Hepatocyte (in vitro differentiated cells): Measurements from ENCODE around the gene FAM124A. TPM values are rescaled to one million over a fixed set of nuclear protein-coding genes. Genes with fewer than 3 reads are reported as not detected.
A peak's percentile ranks its signal among the peaks of the same experiment; 100 is the strongest.

ENCODE experiments used
- DNase-seq: peaks from one replicate; pipeline ENCODE4 v3.0.0-alpha.2; 2016; ENCODE audit warnings: low spot score
- H2AFZ ChIP-seq: fragments of 200-600 bp; sonication (generic); 2 replicates; pipeline ENCODE4 v1.6.0; 2016; ENCODE audit warnings: antibody characterized with exemption, mild to moderate bottlenecking
- H3K27ac ChIP-seq: fragments of 200-600 bp; sonication (generic); 2 replicates; pipeline ENCODE4 v1.5.1; 2016; ENCODE audit warnings: mild to moderate bottlenecking
- H3K27me3 ChIP-seq: fragments of 200-600 bp; sonication (generic); 2 replicates; pipeline ENCODE4 v1.6.1; 2016
- H3K36me3 ChIP-seq: fragments of 200-600 bp; sonication (generic); replicated peaks from 2 replicates; pipeline ENCODE4 v1.5.1; 2016; ENCODE audit warnings: low read depth; ENCODE audit not compliant: insufficient read depth
- H3K4me1 ChIP-seq: fragments of 200-600 bp; sonication (generic); 2 replicates; pipeline ENCODE4 v1.5.1; 2016; ENCODE audit warnings: mild to moderate bottlenecking, moderate library complexity; ENCODE audit not compliant: insufficient read depth
- H3K4me2 ChIP-seq: fragments of 200-600 bp; sonication (generic); 2 replicates; pipeline ENCODE4 v1.6.0; 2016
- H3K4me3 ChIP-seq: fragments of 200-600 bp; sonication (generic); 2 replicates; pipeline ENCODE4 v1.5.1; 2016; ENCODE audit warnings: mild to moderate bottlenecking
- H3K79me2 ChIP-seq: fragments of 200-600 bp; sonication (generic); 2 replicates; pipeline ENCODE4 v1.6.0; 2017; ENCODE audit warnings: mild to moderate bottlenecking
- H3K9me2 ChIP-seq: fragments of 200-600 bp; sonication (generic); replicated peaks from 2 replicates; pipeline ENCODE4 v1.6.0; 2017; ENCODE audit warnings: mild to moderate bottlenecking; ENCODE audit not compliant: insufficient read depth
- H3K9me3 ChIP-seq: fragments of 200-600 bp; sonication (generic); 2 replicates; pipeline ENCODE4 v1.5.1; 2016; ENCODE audit warnings: low read depth, mild to moderate bottlenecking
- H4K20me1 ChIP-seq: fragments of 200-600 bp; sonication (generic); 2 replicates; pipeline ENCODE4 v1.6.0; 2016; ENCODE audit warnings: mild to moderate bottlenecking; ENCODE audit not compliant: insufficient read depth, poor library complexity, severe bottlenecking
- CTCF ChIP-seq: fragments of 200-600 bp; sonication (generic); IDR thresholded peaks from 2 replicates; pipeline ENCODE4 v1.5.1; 2016; ENCODE audit warnings: antibody characterized with exemption, mild to moderate bottlenecking; ENCODE audit not compliant: poor library complexity
- EZH2 ChIP-seq: fragments of 200-600 bp; sonication (generic); IDR thresholded peaks from 2 replicates; pipeline ENCODE4 v1.6.1; 2016; ENCODE audit warnings: antibody characterized with exemption, mild to moderate bottlenecking, borderline replicate concordance
- EZH2phosphoT487 ChIP-seq: fragments of 200-600 bp; sonication (generic); IDR thresholded peaks from one replicate; pipeline ENCODE4 v1.6.1; 2018; ENCODE audit warnings: antibody characterized with exemption, mild to moderate bottlenecking, low read depth, moderate library complexity; ENCODE audit not compliant: unreplicated experiment, severe bottlenecking
- WGBS: methylation state at CpG from one replicate; pipeline ENCODE4 v1.1.6; 2016; ENCODE audit warnings: low lambda C conversion rate; ENCODE audit errors: missing lambda C conversion rate; 5-methylcytosine and 5-hydroxymethylcytosine counted together
- polyA plus RNA-seq: library from polyadenylated mRNA; unstranded; fragments of >200 nt; fragmentation: Nextera tagmentation; extraction: Ambion mirVana; gene quantifications from 2 replicates; pipeline ENCODE4 v1.2.1, GENCODE V29; 2016
- total RNA-seq: library from RNA; depleted of rRNA; stranded (reverse); fragments of >200 nt; gene quantifications from 2 replicates; pipeline ENCODE4 v1.2.3, GENCODE V29; 2014

FAM124A gene
- total and polyA plus RNA-seq, 2 experiments from 2014 or later, result 0.60 to 1.7 TPM

- Histone ChIP-seq H3K4me3 (peak overlapping the region; percentile 90), H3K79me2 (no peaks in the 10 kb centered on the region), H3K27me3 (peaks cover 77% of the 10 kb centered on the region), H3K4me1 (no peaks in the 10 kb centered on the region), H3K4me2 (peak overlapping the region; percentile 99), H3K9me3 (no peaks in the 10 kb centered on the region), H3K36me3 (no peaks in the 10 kb centered on the region), H3K9me2 (no peaks in the 10 kb centered on the region), H2AFZ (peak overlapping the region; percentile 76), H3K27ac (no peak overlapping the region), H4K20me1 (no peaks in the 10 kb centered on the region)
- no peak for TF ChIP-seq CTCF
- no peak for TF ChIP-seq EZH2phosphoT487
- no peak for TF ChIP-seq EZH2
- WGBS, result 4% methylated on average over 29 of the region's 34 CpGs
- peak; percentile 18 for DNase-seq
Observed at GRCh38 chr13:51222686-51223559, 725 bp downstream of the FAM124A start.

GRCh38 chr13:51223560-51224270 is 1.5 kb downstream of the FAM124A start:
- Histone ChIP-seq H3K4me2 (peak overlapping the region; percentile 99), H3K9me3 (no peaks in the 10 kb centered on the region), H3K4me3 (no peak overlapping the region), H3K27me3 (peaks cover 84% of the 10 kb centered on the region), H3K9me2 (no peaks in the 10 kb centered on the region), H3K36me3 (no peaks in the 10 kb centered on the region), H3K27ac (no peak overlapping the region), H3K79me2 (no peaks in the 10 kb centered on the region), H2AFZ (no peak overlapping the region), H3K4me1 (no peaks in the 10 kb centered on the region), H4K20me1 (no peaks in the 10 kb centered on the region)
- no peak for DNase-seq
- 50% methylated on average over 13 of the region's 13 CpGs for WGBS
- TF ChIP-seq EZH2 (no peak), CTCF (no peak), EZH2phosphoT487 (no peak)

- peaks cover 88% of the 10 kb centered on the region for H3K27me3 ChIP-seq
- TF ChIP-seq CTCF, result no peak
- TF ChIP-seq EZH2phosphoT487, result no peak
- no peak for TF ChIP-seq EZH2
Observed at GRCh38 chr13:51225029-51225428, 2.8 kb downstream of the FAM124A start.

More at GRCh38 chr13:51225029-51225428, 2.8 kb downstream of the FAM124A start:
- H3K79me2 ChIP-seq, result no peaks in the 10 kb centered on the region
- no peaks in the 10 kb centered on the region for H3K4me1 ChIP-seq
- H3K4me3 ChIP-seq, result no peak overlapping the region
- no peak overlapping the region for H3K4me2 ChIP-seq
- H3K27ac ChIP-seq, result no peak overlapping the region
- DNase-seq, result no peak
- H3K9me2 ChIP-seq, result no peaks in the 10 kb centered on the region
- no peaks in the 10 kb centered on the region for H4K20me1 ChIP-seq
- H3K36me3 ChIP-seq, result no peaks in the 10 kb centered on the region
- no peak overlapping the region for H2AFZ ChIP-seq
- no peaks in the 10 kb centered on the region for H3K9me3 ChIP-seq
